ENCODE data around the gene CUX1.

- TF ChIP-seq CBX5 (IDR thresholded peaks at IDR 0.05; ENCODE audit: low read depth) (no peak), CTCF (IDR thresholded peaks at IDR 0.05 in 2 of 3, conservative IDR thresholded peaks at IDR 0.05 in 1 of 3; ENCODE audit: control insufficient read depth in 2 of 3, extremely low read depth in 1 of 3, insufficient read depth in 1 of 3, low read depth in 3 of 3, low read length in 3 of 3) (peak; percentile 87 to 96 (median 92)), TBL1XR1 (IDR thresholded peaks at IDR 0.05; ENCODE audit: low read depth, low read length) (no peak), TCF7 (IDR thresholded peaks at IDR 0.05; ENCODE audit: borderline replicate concordance) (no peak), YY1 (IDR thresholded peaks at IDR 0.05; ENCODE audit: low read depth, low read length) (peak; percentile 69), TAF1 (IDR thresholded peaks at IDR 0.05; ENCODE audit: borderline replicate concordance, low read depth, low read length) (no peak), ZNF24 (IDR thresholded peaks at IDR 0.05) (no peak), EP300 (IDR thresholded peaks at IDR 0.05; ENCODE audit: borderline replicate concordance in 1 of 2, control insufficient read depth in 1 of 2, low read depth in 2 of 2, low read length in 2 of 2) (no peak), HDAC2 (IDR thresholded peaks at IDR 0.05) (no peak), NR2F1 (conservative IDR thresholded peaks at IDR 0.05) (no peak), HCFC1 (IDR thresholded peaks at IDR 0.05; ENCODE audit: low read length) (no peak), FOXK2 (IDR thresholded peaks at IDR 0.05) (no peak), ETV6 (conservative IDR thresholded peaks at IDR 0.05 in 1 of 2, IDR thresholded peaks at IDR 0.05 in 1 of 2; ENCODE audit: borderline replicate concordance in 1 of 2, low read depth in 1 of 2) (no peak)
Observed at GRCh38 chr7:102279537-102280400, 462.3 kb downstream of the CUX1 start.
